T-cell (primary cell): Measurements from ENCODE around the gene SH2D1A. TPM values are rescaled to one million over a fixed set of nuclear protein-coding genes. Genes with fewer than 3 reads are reported as not detected.
A peak's percentile ranks its signal among the peaks of the same experiment; 100 is the strongest.

Experiments used
- ATAC-seq, 4 experiments: fragments of 200-7000 bp in 3 of 4; fragments of 150-1000 bp in 1 of 4; cut with Tn5 transposase; replicated peaks in 1 of 4; 1 replicate in 3 of 4; 2 replicates in 1 of 4; pipeline ENCODE4 v1.10.0; 2021; ENCODE audit warnings: moderate library complexity in 3 of 4, mild to moderate bottlenecking in 2 of 4, moderate number of reproducible peaks in 1 of 4
- CTCF ChIA-PET, 2 donors: fragments of 300-600 bp; sonication (Branson Sonifier 250); formaldehyde crosslinking; loops; one replicate each; lab custom pipeline; 2022; ENCODE audit warnings: antibody characterized with exemption in 2 of 2; lab: Charles Lee
- POLR2A ChIA-PET, 2 donors: fragments of 300-600 bp; sonication (Branson Sonifier 250); formaldehyde crosslinking; loops; one replicate each; lab custom pipeline; 2022; ENCODE audit warnings: antibody characterized with exemption in 2 of 2; lab: Charles Lee
- DNase-seq, 35 experiments: peaks; one replicate each; pipeline versions ENCODE4 v3.0.0 to v3.0.0-alpha.2; 2013 to 2023
- H3K27ac ChIP-seq: one replicate; pipeline ENCODE4 v1.5.1; 2013; ENCODE audit warnings: low read length
- H3K27me3 ChIP-seq, 2 experiments: replicated peaks in 1 of 2; 1 replicate in 1 of 2; 2 replicates in 1 of 2; pipeline versions ENCODE4 v1.6.1 to v1.7.0; 2013; ENCODE audit warnings: low read length in 1 of 2, mixed read lengths in 1 of 2; ENCODE audit not compliant: control insufficient read depth in 2 of 2, insufficient read depth in 2 of 2; ENCODE audit errors: extremely low read depth in 1 of 2
- H3K36me3 ChIP-seq, 2 donors: 1 replicate in 1 of 2; 2 replicates in 1 of 2; pipeline versions ENCODE4 v1.6.1 to v1.7.0; 2013; ENCODE audit warnings: low read length in 1 of 2; ENCODE audit not compliant: control insufficient read depth in 2 of 2, insufficient read depth in 1 of 2; ENCODE audit errors: extremely low read depth in 1 of 2
- H3K4me1 ChIP-seq, 2 experiments: 1 replicate in 1 of 2; 2 replicates in 1 of 2; pipeline versions ENCODE4 v1.6.1 to v1.7.0; 2013; ENCODE audit warnings: low read length in 2 of 2, mixed read lengths in 1 of 2; ENCODE audit not compliant: insufficient read depth in 2 of 2, control insufficient read depth in 1 of 2; ENCODE audit errors: extremely low read depth in 1 of 2
- H3K4me3 ChIP-seq, 2 donors: 1 replicate in 1 of 2; 2 replicates in 1 of 2; pipeline versions ENCODE4 v1.5.1 to v1.7.0; 2013; ENCODE audit warnings: mild to moderate bottlenecking in 2 of 2, low read length in 1 of 2, moderate library complexity in 1 of 2; ENCODE audit not compliant: control insufficient read depth in 1 of 2; ENCODE audit errors: extremely low read depth in 1 of 2
- H3K9me3 ChIP-seq: 2 replicates; pipeline ENCODE4 v1.7.0; 2013
- H3K27ac Mint-ChIP-seq, 2 donors: one replicate each; pipeline ENCODE4 v1.8.0; 2020 to 2021; ENCODE audit warnings: mild to moderate bottlenecking in 2 of 2, mixed read lengths in 2 of 2
- H3K27me3 Mint-ChIP-seq, 2 donors: one replicate each; pipeline ENCODE4 v1.8.0; 2021 to 2022; ENCODE audit warnings: mixed read lengths in 2 of 2
- H3K36me3 Mint-ChIP-seq: one replicate; pipeline ENCODE4 v1.8.0; 2021; ENCODE audit warnings: mixed read lengths
- H3K4me1 Mint-ChIP-seq, 3 donors: one replicate each; pipeline ENCODE4 v1.8.0; 2020 to 2022; ENCODE audit warnings: mixed read lengths in 3 of 3, mild to moderate bottlenecking in 1 of 3
- H3K4me3 Mint-ChIP-seq, 3 donors: one replicate each; pipeline ENCODE4 v1.8.0; 2020 to 2022; ENCODE audit warnings: mild to moderate bottlenecking in 3 of 3, mixed read lengths in 3 of 3, moderate library complexity in 3 of 3
- H3K9me3 Mint-ChIP-seq, 3 donors: one replicate each; pipeline ENCODE4 v1.8.0; 2020 to 2022; ENCODE audit warnings: mixed read lengths in 3 of 3
- WGBS: methylation state at CpG from one replicate; pipeline ENCODE4 v1.1.5; 2013; ENCODE audit warnings: missing lambda C conversion rate; ENCODE audit not compliant: insufficient coverage; 5-methylcytosine and 5-hydroxymethylcytosine counted together
- total RNA-seq, 35 experiments: library from RNA in 6 of 35; stranded (reverse) in 6 of 35; fragments of 120-200 nt in 1 of 35; gene quantifications; one replicate each; pipeline versions ENCODE4 v1.2.1 to v1.2.4 and lab custom pipeline; 2013 to 2026

Gene SH2D1A
- total RNA-seq, 5 donors from 2014 or later (not counting 1 experiment from before 2014, with no cell fraction given) = 32.1 to 43.8 (median 39.0) TPM

DNA sequence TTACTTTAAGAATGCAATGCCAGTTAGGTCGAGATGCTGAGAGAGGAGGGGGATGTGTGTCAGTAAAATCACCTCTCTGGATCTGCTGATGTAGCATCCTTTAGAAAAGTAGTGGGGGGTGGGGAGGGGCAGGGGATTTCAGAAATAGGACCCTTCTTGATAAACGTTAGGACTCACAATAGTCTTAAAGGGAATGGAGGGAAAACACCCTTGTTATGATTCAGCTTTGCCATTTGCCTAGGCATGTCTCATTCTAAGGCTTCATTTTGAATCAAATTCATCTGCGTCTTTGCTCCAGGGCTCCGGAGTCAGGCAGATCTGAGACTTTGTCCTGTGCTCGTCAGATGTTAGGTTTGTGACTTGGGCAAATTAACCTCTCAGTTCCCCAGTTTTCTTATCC is 879 bp downstream of the SH2D1A start:
- H3K9me3 Mint-ChIP-seq = no peaks in the 10 kb centered on the region
- peak overlapping the region; percentile 75 to 78 for H3K4me3 ChIP-seq

DNA sequence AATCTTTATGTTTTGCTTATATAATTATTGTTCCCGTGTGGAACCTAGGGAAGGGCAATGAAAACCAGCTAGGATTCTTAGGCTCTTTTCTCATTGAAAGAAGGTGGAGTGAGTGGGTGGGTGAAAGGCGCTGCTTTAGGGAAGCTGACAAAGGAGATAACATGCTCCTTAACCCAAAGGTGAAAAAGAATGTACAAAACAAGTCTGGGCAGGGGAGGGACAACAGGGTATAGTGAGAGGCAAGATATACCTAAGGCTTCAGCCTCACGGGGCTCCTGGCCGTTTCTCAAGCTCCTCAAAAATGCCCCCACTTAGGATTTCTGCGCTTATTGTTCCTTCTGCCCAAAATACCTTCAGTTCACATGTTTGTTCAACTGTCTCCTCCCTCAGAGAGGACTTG is 1.8 kb downstream of the SH2D1A start:
- Mint-ChIP-seq H3K9me3 (no peaks in the 10 kb centered on the region), H3K4me1 (peaks cover 39 to 45% (median 45%) of the 10 kb centered on the region in 3 donors), H3K27ac (peak overlapping the region; percentile 94 to 97), H3K4me3 (peak overlapping the region; percentile 93 to 96 (median 94)), H3K36me3 (peaks cover 3% of the 10 kb centered on the region), H3K27me3 (no peaks in the 10 kb centered on the region)
- H3K36me3 ChIP-seq = no peaks in the 10 kb centered on the region
- DNase-seq = no peak
- no CpG with 5 or more reads among the region's 5 CpGs for WGBS
- H3K4me3 ChIP-seq = peak overlapping the region; percentile 60 to 75
- H3K9me3 ChIP-seq = no peaks in the 10 kb centered on the region
- H3K27me3 ChIP-seq = no peaks in the 10 kb centered on the region
- peak overlapping the region; percentile 83 for H3K27ac ChIP-seq
- ATAC-seq = no peak
- peaks cover 8 to 13% of the 10 kb centered on the region in 2 experiments for H3K4me1 ChIP-seq
- POLR2A ChIA-PET = interaction anchor here in 1 of 2 donors (1.3 kb wide), 1 partner anchor 131 kb away, joined by 4 read pairs; no protein-coding TSS in a partner anchor
- CTCF ChIA-PET = no interaction called here

More for the DNA sequence above, 879 bp downstream of the SH2D1A start:
- ChIA-PET POLR2A (interaction anchor here in 1 of 2 donors (0.7 to 1.3 kb wide), 3 partner anchors 18 to 362 kb away, joined by 4 to 7 read pairs (median 4); no protein-coding TSS in a partner anchor), CTCF (interaction anchor here in 1 of 2 donors (0.6 kb wide), 1 partner anchor 191 kb away, joined by 5 read pairs; no protein-coding TSS in a partner anchor)
- Mint-ChIP-seq H3K27ac (peak overlapping the region; percentile 94 to 98), H3K36me3 (peaks cover 3% of the 10 kb centered on the region), H3K27me3 (no peaks in the 10 kb centered on the region), H3K4me1 (peaks cover 42 to 54% (median 48%) of the 10 kb centered on the region in 3 donors), H3K4me3 (peak overlapping the region; percentile 93 to 96 (median 94))
- H3K27ac ChIP-seq = peak overlapping the region; percentile 83
- H3K4me1 ChIP-seq = peaks cover 8 to 15% of the 10 kb centered on the region in 2 experiments
- WGBS = no CpG with 5 or more reads among the region's 5 CpGs
- ATAC-seq (peak in 1 of 4 experiments; percentile 38), DNase-seq (peak in 2 of 35 experiments; percentile 22 to 46)
- H3K36me3 ChIP-seq = no peaks in the 10 kb centered on the region
- H3K27me3 ChIP-seq = no peaks in the 10 kb centered on the region
- no peaks in the 10 kb centered on the region for H3K9me3 ChIP-seq

DNA sequence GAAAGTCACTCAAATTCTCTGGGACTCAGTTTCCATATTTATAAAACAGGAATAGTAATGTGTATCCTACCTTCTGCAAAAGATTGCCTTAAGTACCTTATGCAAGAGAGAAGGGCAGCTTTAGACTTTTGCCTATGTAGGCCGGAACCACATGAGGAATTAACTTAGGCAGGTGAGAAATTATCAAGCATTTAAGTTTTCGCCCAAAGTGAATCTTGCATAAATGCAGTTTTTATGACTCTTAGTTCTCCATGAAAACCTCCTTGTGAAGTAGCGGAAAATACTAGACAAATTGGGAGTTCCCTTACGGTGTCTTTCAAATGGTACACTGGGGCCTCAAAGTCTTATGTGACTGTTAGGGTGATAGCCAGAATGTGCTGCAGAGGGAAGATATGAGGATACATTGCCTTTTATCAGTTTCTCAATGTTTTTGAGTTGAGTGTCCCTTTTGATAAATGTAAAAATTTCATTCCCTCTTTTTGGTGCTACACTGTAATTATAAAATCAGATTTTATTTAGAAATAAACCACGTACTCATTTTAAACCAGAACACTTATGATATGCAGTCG is 2.6 kb downstream of the SH2D1A start:
- Histone ChIP-seq H3K27me3 (no peaks in the 10 kb centered on the region), H3K27ac (peak overlapping the region; percentile 83), H3K4me3 (peak overlapping the region; percentile 60 to 75), H3K4me1 (peaks cover 8 to 16% of the 10 kb centered on the region in 2 experiments), H3K36me3 (no peaks in the 10 kb centered on the region), H3K9me3 (no peaks in the 10 kb centered on the region)
- Mint-ChIP-seq H3K4me1 (peaks cover 37 to 44% (median 44%) of the 10 kb centered on the region in 3 donors), H3K36me3 (peaks cover 3% of the 10 kb centered on the region), H3K27ac (peak overlapping the region; percentile 94 to 97), H3K4me3 (peak overlapping the region; percentile 93 to 96 (median 94)), H3K27me3 (no peaks in the 10 kb centered on the region), H3K9me3 (no peaks in the 10 kb centered on the region)
- CTCF ChIA-PET = interaction anchor here in 1 of 2 donors (0.5 kb wide), 1 partner anchor 389 kb away, joined by 5 read pairs; no protein-coding TSS in a partner anchor
- POLR2A ChIA-PET = no interaction called here
- WGBS = no CpG with 5 or more reads among the region's 6 CpGs
- DNase-seq = no peak
- peak in 1 of 4 experiments; percentile 30 for ATAC-seq

DNA sequence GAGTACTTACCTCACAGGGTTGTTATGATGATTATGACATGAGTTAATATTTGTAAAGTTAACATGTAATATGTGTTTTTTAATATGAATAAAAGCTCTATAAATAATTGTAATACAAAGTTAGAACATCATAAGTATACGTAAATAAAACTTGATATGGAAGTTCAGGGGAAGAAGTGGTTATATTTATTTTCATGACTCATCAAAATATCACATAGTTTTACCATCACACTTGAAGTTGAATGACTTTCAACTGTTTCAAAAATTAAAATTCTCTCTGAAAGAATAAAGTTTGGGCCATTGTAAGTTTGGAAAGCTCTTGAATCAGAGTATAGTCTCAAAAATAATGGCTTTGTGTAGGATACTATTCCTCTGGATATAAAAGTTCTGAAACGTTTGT is 8.3 kb downstream of the SH2D1A start:
- ChIA-PET POLR2A (interaction anchor here in 1 of 2 donors (1.4 kb wide), 1 partner anchor 12 kb away, joined by 3 read pairs; no protein-coding TSS in a partner anchor), CTCF (interaction anchor here in 1 of 2 donors (0.8 to 1.2 kb wide), 3 partner anchors 9 to 12 kb away, joined by 4 to 5 read pairs (median 4); partner anchors contain the start of gene SH2D1A)
- Mint-ChIP-seq H3K9me3 (no peaks in the 10 kb centered on the region), H3K27ac (peak overlapping the region; percentile 62 to 85), H3K36me3 (peaks cover 10% of the 10 kb centered on the region), H3K4me1 (peaks cover 50 to 62% (median 55%) of the 10 kb centered on the region in 3 donors), H3K27me3 (peaks cover 0 to 3% of the 10 kb centered on the region in 2 donors), H3K4me3 (peak overlapping the region; percentile 28 to 48 (median 45))
- DNase-seq (no peak), ATAC-seq (no peak)
- Histone ChIP-seq H3K27me3 (no peaks in the 10 kb centered on the region), H3K9me3 (no peaks in the 10 kb centered on the region), H3K4me3 (no peak overlapping the region), H3K36me3 (no peaks in the 10 kb centered on the region), H3K27ac (peak overlapping the region; percentile 38), H3K4me1 (peaks cover 11 to 33% of the 10 kb centered on the region in 2 experiments)
- 20% methylated on average over 1 of the region's 2 CpGs for WGBS

- H3K27ac Mint-ChIP-seq = peak overlapping the region; percentile 79 to 91
- CTCF ChIA-PET = interaction anchor here in 1 of 2 donors (0.8 kb wide), 1 partner anchor 13 kb away, joined by 3 read pairs; the partner anchor contains the start of gene SH2D1A
- H3K36me3 Mint-ChIP-seq = peaks cover 22% of the 10 kb centered on the region
- Histone ChIP-seq H3K4me1 (peaks cover 21 to 30% of the 10 kb centered on the region in 2 experiments), H3K27ac (peak overlapping the region; percentile 42), H3K9me3 (no peaks in the 10 kb centered on the region), H3K27me3 (no peaks in the 10 kb centered on the region), H3K36me3 (no peaks in the 10 kb centered on the region), H3K4me3 (peak overlapping the region in 1 of 2 donors; percentile 3)
- H3K4me1 Mint-ChIP-seq = peaks cover 54 to 61% (median 60%) of the 10 kb centered on the region in 3 donors
- WGBS = no CpG with 5 or more reads among the region's 3 CpGs
- ATAC-seq (peak; percentile 77 to 86 (median 78)), DNase-seq (peak in 1 of 35 experiments; percentile 54)
- POLR2A ChIA-PET = no interaction called here
- no peaks in the 10 kb centered on the region for H3K9me3 Mint-ChIP-seq
- peak overlapping the region; percentile 45 to 69 (median 59) for H3K4me3 Mint-ChIP-seq
- peaks cover 0 to 6% of the 10 kb centered on the region in 2 donors for H3K27me3 Mint-ChIP-seq
Measured at GRCh38 chrX:124358800-124359383, 12.5 kb downstream of the SH2D1A start.

GRCh38 chrX:124362072-124362471 is 15.7 kb downstream of the SH2D1A start:
- Mint-ChIP-seq H3K27ac (peak overlapping the region; percentile 25 to 66), H3K36me3 (peaks cover 20% of the 10 kb centered on the region), H3K9me3 (no peaks in the 10 kb centered on the region), H3K27me3 (peaks cover 0 to 6% of the 10 kb centered on the region in 2 donors), H3K4me1 (peaks cover 43 to 51% (median 51%) of the 10 kb centered on the region in 3 donors), H3K4me3 (peak overlapping the region in 1 of 3 donors; percentile 18)
- no peak overlapping the region for H3K4me3 ChIP-seq
- WGBS = no CpG with 5 or more reads among the region's 2 CpGs
- peaks cover 0 to 7% of the 10 kb centered on the region in 2 donors for H3K36me3 ChIP-seq
- H3K9me3 ChIP-seq = no peaks in the 10 kb centered on the region
- ATAC-seq (no peak), DNase-seq (no peak)
- peaks cover 17 to 26% of the 10 kb centered on the region in 2 experiments for H3K4me1 ChIP-seq
- peak overlapping the region; percentile 34 for H3K27ac ChIP-seq
- H3K27me3 ChIP-seq = no peaks in the 10 kb centered on the region
- CTCF ChIA-PET = interaction anchor here in 1 of 2 donors (1.0 kb wide), 1 partner anchor 16 kb away, joined by 5 read pairs; the partner anchor contains the start of gene SH2D1A
- POLR2A ChIA-PET = interaction anchor here in 1 of 2 donors (0.7 kb wide), 1 partner anchor 10 kb away, joined by 4 read pairs; no protein-coding TSS in a partner anchor
